Upper lobe of left lung (tissue), 6 donors: ENCODE results near the gene GRIK5. TPM values are rescaled to one million over a fixed set of nuclear protein-coding genes. Genes with fewer than 3 reads are reported as not detected.
"Not testable (repeated sequence)": the region's sequence is repeated elsewhere in the genome, so short reads cannot be mapped to it uniquely, and the experiment has no call there.

ENCODE experiments used
- ATAC-seq, 2 donors: fragments of 200-7000 bp; cut with Tn5 transposase; one replicate each; pipeline ENCODE4 v1.9.1; 2022; ENCODE audit warnings: mild to moderate bottlenecking in 2 of 2, moderate library complexity in 2 of 2; ENCODE audit not compliant: low FRiP score in 2 of 2
- DNase-seq, 2 donors: peaks; one replicate each; pipeline ENCODE4 v3.0.0-alpha.2; 2019 to 2020
- H3K27ac ChIP-seq, 4 donors: fragments of 200-600 bp; sonication (generic); one replicate each; pipeline ENCODE4 v1.5.1; 2016 to 2019
- H3K27me3 ChIP-seq, 4 donors: fragments of 200-600 bp; sonication (generic); one replicate each; pipeline ENCODE4 v1.5.1; 2017 to 2019
- H3K36me3 ChIP-seq, 4 donors: fragments of 200-600 bp; sonication (generic); one replicate each; pipeline ENCODE4 v1.5.1; 2016 to 2019
- H3K4me1 ChIP-seq, 4 donors: fragments of 200-600 bp; sonication (generic); one replicate each; pipeline ENCODE4 v1.5.1; 2018 to 2019
- H3K4me3 ChIP-seq, 4 donors: fragments of 200-600 bp; sonication (generic); one replicate each; pipeline ENCODE4 v1.5.1; 2017 to 2019; ENCODE audit warnings: mild to moderate bottlenecking in 2 of 4, moderate library complexity in 1 of 4
- H3K9me3 ChIP-seq, 4 donors: fragments of 200-600 bp; sonication (generic); one replicate each; pipeline ENCODE4 v1.5.1; 2018 to 2019
- EP300 ChIP-seq, 4 donors: sonication (generic); formaldehyde crosslinking; IDR thresholded peaks; one replicate each; pipeline ENCODE4 v1.5.1; 2017; ENCODE audit warnings: antibody characterized with exemption in 4 of 4, control low read depth in 2 of 4
- POLR2A ChIP-seq, 4 donors: fragments of 450-650 bp; IDR thresholded peaks; one replicate each; pipeline ENCODE4 v1.5.1; 2016 to 2017; ENCODE audit warnings: antibody characterized with exemption in 4 of 4, mild to moderate bottlenecking in 2 of 4
- POLR2AphosphoS5 ChIP-seq, 2 donors: sonication (generic); formaldehyde crosslinking; IDR thresholded peaks; one replicate each; pipeline ENCODE4 v1.5.1; 2017; ENCODE audit warnings: antibody characterized with exemption in 2 of 2
- WGBS, 2 donors: methylation state at CpG; one replicate each; pipeline ENCODE4 v1.1.5; 2017 to 2018; 5-methylcytosine and 5-hydroxymethylcytosine counted together
- total RNA-seq, 6 donors: library from RNA; depleted of rRNA in 4 of 6; stranded (reverse); fragments of >200 nt in 4 of 6; gene quantifications; one replicate each; pipeline versions ENCODE4 v1.1.0 to v1.2.1, GENCODE V29; 2016 to 2021
- TF ChIP-seq, protein P1 (sequence below), 6 experiments: fragments of 450-650 bp in 4 of 6; fragments of 200-600 bp in 2 of 6; sonication (generic) in 2 of 6; IDR thresholded peaks; one replicate each; pipeline ENCODE4 v1.5.1; 2016 to 2019; ENCODE audit warnings: antibody characterized with exemption in 6 of 6
- donor health status: DM: no; HTN: no; CAD: no; lungs with moderate emphysema.
- donor health status: DM: no; HTN: yes; CAD: no; lungs with severe emphysema.

Gene GRIK5
- total RNA-seq, 6 donors from 2014 or later: 0.15 to 2.7 (median 0.54) TPM; not detected in 1

DNA sequence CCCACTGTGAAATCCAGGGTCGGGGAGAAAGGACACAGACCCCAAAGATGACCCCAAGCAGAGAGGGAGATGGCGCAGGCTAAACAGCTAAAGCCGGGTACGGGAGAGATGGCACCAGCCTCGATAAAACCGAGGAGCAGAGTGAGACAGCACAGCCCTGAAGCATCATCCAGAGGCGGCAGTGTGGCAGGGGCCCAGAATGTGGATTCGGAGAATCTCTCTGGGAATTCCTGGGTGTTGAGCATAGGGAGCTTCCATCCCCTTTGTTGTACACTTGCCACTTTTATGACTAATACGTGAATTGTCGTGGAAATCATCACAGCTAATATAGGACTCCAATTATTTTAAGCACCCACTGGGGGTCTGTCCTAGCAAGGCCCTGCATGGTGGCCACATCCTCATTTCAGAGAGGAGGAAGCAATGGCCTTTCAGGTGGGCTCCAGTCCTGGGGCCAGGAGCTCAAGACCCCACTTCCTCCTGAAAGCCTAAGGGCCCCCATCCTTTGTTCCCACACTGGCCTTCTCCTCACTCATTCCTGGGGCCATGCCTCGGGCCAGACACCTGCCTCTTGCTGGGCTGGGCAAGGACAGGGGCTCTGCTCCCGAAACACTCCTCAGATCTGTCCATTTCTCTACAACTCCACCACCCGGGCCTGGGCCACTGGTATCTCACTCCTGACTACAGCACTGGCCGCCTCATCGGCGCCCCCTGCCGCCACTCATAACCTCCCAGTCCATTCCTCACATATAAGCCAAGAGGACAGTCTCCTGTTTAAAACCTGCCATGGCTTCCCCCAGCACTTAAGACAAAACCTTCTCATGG, 46.7 kb downstream of the GRIK5 start:
- 77 to 79% methylated on average over 17 of the region's 17 CpGs for WGBS, 2 donors
- Histone ChIP-seq H3K36me3 (no peaks in the 10 kb centered on the region), H3K27ac (no peak overlapping the region), H3K4me1 (no peaks in the 10 kb centered on the region), H3K9me3 (no peaks in the 10 kb centered on the region), H3K4me3 (no peak overlapping the region), H3K27me3 (no peaks in the 10 kb centered on the region)
- TF ChIP-seq EP300 (IDR thresholded peaks at IDR 0.05): no peak
- TF ChIP-seq POLR2AphosphoS5 (IDR thresholded peaks at IDR 0.05): no peak
- no peak for ATAC-seq
- peak in 1 of 2 donors; percentile 70 for DNase-seq

DNA sequence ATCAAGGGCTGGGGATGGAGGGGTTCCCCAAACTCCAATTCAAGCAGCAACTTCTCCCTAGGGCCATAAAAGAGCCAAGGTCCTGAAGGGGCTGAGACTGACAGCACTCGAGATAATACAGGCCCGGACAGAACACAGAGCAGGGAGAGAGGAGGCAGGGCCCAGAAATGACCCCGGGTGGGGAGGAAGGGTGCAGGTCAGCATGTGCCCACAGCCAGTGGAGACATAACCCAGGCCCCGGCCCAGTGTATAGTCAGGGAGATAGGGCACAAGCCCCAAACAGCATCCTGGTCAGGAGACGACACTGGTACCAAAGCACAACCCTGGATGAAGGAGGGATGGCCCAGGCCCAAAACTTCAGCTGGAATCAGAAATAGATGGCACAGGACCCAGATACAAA, 47.4 kb downstream of the GRIK5 start:
- WGBS, 2 donors: 70 to 73% methylated on average over 5 of the region's 5 CpGs

DNA sequence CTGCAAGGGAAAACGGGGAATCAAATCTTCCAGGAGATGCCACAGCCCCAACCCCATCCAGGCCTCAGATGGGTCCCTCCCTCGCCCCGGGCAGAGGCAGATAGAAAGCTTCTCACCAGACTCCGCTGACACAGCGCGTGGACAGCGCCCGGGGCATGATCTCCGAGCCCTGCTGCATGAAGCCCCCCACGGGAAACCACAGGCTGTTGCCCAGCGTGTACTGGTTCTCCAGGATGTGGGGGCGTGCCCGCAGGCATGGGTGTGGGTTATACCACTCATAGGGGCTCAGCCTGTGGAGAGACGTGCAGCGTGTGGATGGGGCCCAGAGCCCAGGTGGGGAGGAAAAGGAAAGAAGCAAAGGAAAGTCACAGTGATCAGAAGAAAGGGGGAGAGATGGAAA, 48.8 kb downstream of the GRIK5 start:
- WGBS, 2 donors: 66 to 77% methylated on average over 10 of the region's 15 CpGs
- no peak for ATAC-seq
- TF ChIP-seq POLR2A (IDR thresholded peaks at IDR 0.05) (no peak), POLR2AphosphoS5 (IDR thresholded peaks at IDR 0.05) (no peak), EP300 (IDR thresholded peaks at IDR 0.05) (no peak)
- TF ChIP-seq, protein P1, sequence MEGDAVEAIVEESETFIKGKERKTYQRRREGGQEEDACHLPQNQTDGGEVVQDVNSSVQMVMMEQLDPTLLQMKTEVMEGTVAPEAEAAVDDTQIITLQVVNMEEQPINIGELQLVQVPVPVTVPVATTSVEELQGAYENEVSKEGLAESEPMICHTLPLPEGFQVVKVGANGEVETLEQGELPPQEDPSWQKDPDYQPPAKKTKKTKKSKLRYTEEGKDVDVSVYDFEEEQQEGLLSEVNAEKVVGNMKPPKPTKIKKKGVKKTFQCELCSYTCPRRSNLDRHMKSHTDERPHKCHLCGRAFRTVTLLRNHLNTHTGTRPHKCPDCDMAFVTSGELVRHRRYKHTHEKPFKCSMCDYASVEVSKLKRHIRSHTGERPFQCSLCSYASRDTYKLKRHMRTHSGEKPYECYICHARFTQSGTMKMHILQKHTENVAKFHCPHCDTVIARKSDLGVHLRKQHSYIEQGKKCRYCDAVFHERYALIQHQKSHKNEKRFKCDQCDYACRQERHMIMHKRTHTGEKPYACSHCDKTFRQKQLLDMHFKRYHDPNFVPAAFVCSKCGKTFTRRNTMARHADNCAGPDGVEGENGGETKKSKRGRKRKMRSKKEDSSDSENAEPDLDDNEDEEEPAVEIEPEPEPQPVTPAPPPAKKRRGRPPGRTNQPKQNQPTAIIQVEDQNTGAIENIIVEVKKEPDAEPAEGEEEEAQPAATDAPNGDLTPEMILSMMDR (IDR thresholded peaks at IDR 0.05): no peak

More for the DNA sequence above, 47.4 kb downstream of the GRIK5 start:
- H3K4me3 ChIP-seq: no peak overlapping the region
- H3K4me1 ChIP-seq: no peaks in the 10 kb centered on the region
- ATAC-seq (no peak), DNase-seq (no peak)
- no peaks in the 10 kb centered on the region for H3K36me3 ChIP-seq
- H3K9me3 ChIP-seq: no peaks in the 10 kb centered on the region
- H3K27me3 ChIP-seq: no peaks in the 10 kb centered on the region
- H3K27ac ChIP-seq: no peak overlapping the region
- no peak for TF ChIP-seq EP300 (IDR thresholded peaks at IDR 0.05)
- TF ChIP-seq, protein P1 (IDR thresholded peaks at IDR 0.05): no peak

DNA sequence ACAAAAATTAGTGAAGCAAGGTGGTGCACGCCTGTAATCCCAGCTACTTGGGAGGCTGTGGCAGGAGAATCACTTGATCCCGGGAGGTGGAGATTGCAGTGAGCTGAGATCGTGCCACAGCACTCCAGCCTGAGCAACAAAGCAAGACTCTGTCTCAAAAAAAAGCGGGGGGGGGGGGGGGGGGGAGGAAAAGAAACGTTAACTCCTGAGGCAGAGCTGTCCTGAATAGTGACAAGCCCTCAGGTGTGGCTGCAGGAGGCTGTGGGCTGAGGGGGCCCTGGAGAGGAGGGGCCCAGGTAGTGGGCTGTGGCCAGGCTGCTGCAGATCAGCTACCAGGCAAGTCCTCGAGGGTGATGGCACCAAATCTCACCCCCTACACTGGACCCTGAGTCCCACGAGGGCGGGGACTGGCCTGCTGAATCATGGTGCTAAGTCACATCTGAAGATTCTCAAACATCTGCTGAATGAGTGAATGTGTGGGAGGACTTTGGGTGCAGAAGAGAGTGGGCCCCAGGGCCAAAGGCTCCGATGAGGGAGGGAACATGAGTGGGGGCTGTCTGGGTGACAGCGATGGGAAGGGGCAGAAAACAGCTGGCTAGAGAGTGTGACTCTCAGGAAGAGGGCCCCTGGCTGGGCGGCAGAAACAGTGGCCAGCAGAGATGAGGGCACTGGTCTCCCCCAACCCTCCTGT, 51.4 kb downstream of the GRIK5 start:
- WGBS, 2 donors: 68 to 76% methylated on average over 10 to 11 of the region's 11 CpGs
- no peak for DNase-seq
- Histone ChIP-seq H3K27ac (no peak overlapping the region), H3K9me3 (no peaks in the 10 kb centered on the region), H3K36me3 (no peaks in the 10 kb centered on the region), H3K4me1 (no peaks in the 10 kb centered on the region), H3K4me3 (no peak overlapping the region), H3K27me3 (no peaks in the 10 kb centered on the region)
- ATAC-seq: no peak
- TF ChIP-seq EP300 (IDR thresholded peaks at IDR 0.05) (no peak), POLR2AphosphoS5 (IDR thresholded peaks at IDR 0.05) (no peak), POLR2A (IDR thresholded peaks at IDR 0.05) (no peak)
- TF ChIP-seq, protein P1 (IDR thresholded peaks at IDR 0.05): no peak

More for the DNA sequence above, 48.8 kb downstream of the GRIK5 start:
- DNase-seq: no peak
- H3K27me3 ChIP-seq: no peaks in the 10 kb centered on the region
- no peak overlapping the region for H3K27ac ChIP-seq
- no peaks in the 10 kb centered on the region for H3K36me3 ChIP-seq
- H3K9me3 ChIP-seq: no peaks in the 10 kb centered on the region
- H3K4me1 ChIP-seq: no peaks in the 10 kb centered on the region
- H3K4me3 ChIP-seq: no peak overlapping the region

DNA sequence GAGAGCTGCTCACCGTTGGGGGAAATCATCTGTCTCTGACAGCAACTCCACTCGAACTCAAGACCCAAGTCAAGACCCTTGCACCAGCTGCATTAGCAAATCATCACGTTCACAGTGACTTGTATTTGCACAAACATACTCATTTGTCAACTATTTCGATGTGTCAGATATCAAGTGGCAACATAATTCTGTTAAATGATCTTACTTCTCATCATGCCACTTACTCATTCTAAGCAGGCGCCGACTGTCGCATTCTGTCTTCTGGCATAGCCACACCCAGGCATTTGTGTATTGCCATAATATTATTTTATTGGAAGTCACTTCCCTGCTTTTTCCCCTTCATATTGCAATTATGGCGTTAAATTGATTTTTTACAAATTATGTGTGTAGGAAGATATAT, 53.0 kb downstream of the GRIK5 start:
- ATAC-seq (no peak), DNase-seq (no peak)
- TF ChIP-seq, protein P1 (IDR thresholded peaks at IDR 0.05): no peak
- TF ChIP-seq POLR2AphosphoS5 (IDR thresholded peaks at IDR 0.05): no peak
- no peak for TF ChIP-seq EP300 (IDR thresholded peaks at IDR 0.05)
- no peak for TF ChIP-seq POLR2A (IDR thresholded peaks at IDR 0.05)
- 82 to 86% methylated on average over 8 of the region's 8 CpGs for WGBS, 2 donors
- H3K27ac ChIP-seq: no peak overlapping the region
- H3K4me1 ChIP-seq: no peaks in the 10 kb centered on the region
- H3K4me3 ChIP-seq: no peak overlapping the region
- no peaks in the 10 kb centered on the region for H3K36me3 ChIP-seq
- no peaks in the 10 kb centered on the region for H3K27me3 ChIP-seq
- H3K9me3 ChIP-seq: no peaks in the 10 kb centered on the region

DNA sequence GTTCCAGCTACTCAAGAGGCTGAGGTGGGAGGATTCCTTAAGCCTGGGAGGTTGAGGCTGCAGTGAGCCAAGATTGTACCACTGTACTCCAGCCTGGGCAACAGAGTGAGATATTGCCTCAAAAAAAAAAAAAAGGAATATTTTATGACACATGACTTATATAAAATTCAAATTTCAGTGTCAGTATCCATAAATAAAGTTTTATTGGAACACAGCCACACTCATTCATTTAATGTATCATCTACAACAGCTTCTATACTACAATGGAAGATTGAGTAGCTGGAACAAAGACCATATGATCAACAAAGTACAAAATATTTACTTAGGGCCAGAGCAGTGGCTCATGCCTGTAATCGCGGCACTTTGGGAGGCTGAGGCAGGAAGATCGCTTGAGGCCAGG, 57.3 kb downstream of the GRIK5 start:
- not testable (repeated sequence) for H3K4me3 ChIP-seq, H3K27ac ChIP-seq, H3K36me3 ChIP-seq, H3K27me3 ChIP-seq, ATAC-seq, DNase-seq, H3K9me3 ChIP-seq, H3K4me1 ChIP-seq
- WGBS, 2 donors: 95 to 97% methylated on average over 3 of the region's 3 CpGs
